A204.1 (cell line): Measurements from ENCODE around the gene TCIRG1.
"Not testable (repeated sequence)": the region's sequence is repeated elsewhere in the genome, so short reads cannot be mapped to it uniquely, and the experiment has no call there.

Experiments
- FAIRE-seq: peaks from 2 replicates; lab custom pipeline; 2012; peaks lifted over from hg19 to GRCh38; lab: Jason Lieb, UNC

TCIRG1 gene

DNA sequence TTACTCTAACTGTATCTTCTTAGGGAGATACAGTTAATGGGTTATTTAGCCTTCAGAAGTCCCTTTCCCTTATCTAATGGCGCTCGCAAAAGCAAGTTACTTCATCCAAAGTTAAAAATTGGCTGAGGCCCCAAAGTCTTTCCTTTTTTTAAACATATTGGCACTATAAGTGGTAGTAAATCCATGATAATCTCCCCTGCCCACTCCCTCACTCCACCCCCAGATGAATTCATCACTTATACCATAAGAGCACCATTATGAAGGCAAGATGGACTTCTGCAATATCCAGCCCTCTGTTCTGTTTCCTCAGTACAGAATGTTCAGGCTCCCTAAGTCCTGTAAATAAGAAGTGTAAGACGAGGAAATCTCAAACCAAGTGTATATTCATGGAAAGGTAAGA lies 44.7 kb downstream of the TCIRG1 start:
- FAIRE-seq: no peak

DNA sequence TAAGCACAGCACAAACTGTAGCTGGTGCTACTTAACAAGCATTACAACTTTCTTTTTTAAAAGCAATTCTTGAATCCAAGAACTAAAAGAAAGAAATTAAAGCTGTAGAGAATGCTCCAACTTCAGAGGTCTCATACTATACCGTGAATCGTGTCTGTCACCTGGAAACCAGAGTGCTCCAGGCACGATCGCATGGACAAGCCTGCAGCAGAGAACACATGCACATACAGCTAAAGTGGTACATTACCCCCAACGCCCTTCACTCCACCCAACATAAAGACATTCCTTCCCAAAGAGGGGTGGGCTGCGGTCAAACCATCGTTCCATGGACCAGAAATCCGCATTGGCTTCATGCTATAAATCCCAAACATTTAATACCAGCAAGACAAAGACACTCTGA lies 50.9 kb downstream of the TCIRG1 start:
- no peak for FAIRE-seq

DNA sequence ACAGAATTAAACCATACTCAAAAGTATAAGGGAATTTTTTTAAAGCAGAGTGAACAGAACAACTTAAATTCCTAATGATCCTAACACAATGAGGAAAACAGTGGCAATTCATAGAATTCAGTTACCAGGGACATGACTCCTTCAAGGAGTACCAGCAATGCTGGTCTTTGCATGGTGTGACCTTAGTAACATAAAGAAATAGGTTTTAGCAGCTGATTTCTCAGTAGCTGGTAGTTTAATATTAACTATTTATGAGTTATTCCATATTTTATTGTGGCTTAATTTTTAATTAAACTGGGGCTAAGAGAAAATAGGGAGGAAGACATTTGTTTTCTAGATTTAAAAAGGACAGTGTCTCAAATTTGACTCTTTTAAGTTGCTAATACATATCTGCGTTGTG lies 51.5 kb downstream of the TCIRG1 start:
- FAIRE-seq: no peak

DNA sequence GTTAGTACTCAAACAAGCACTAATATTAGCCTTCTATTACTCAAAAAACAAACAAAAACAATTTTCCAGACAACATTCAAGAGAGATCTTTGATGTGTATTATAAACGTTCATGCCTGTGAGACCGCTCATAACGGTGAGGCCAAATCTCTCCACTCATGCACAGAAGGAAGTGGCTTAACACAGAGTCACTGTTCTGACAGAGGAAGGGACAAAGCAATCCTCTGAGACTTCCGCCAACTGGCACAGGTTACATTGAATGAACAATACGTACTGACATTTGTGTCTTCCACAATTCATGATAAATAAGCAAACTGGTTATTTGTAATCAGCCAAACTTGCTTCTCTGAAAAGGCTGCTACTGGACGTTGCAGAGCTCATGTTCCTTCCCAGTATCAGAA lies 51.9 kb downstream of the TCIRG1 start:
- no peak for FAIRE-seq

DNA sequence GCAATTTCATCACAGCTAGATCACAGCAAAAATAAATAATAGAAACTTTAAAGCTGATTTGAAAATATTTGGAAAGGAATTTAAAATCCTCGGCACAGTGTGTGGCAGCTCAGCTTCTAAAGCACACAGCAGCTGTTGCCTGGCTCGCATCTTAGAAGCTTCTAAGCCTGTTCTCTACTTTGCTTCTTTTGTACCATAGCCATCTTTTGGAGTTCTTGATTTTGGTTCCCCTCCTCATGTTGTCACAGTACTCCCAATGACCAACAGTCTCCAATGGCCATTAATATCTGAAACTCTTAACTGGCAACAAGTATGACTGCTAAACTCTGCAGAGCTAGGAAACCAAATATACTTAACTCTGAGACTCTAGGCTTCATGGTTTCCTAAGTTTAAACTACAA lies 53.6 kb downstream of the TCIRG1 start:
- FAIRE-seq: no peak

DNA sequence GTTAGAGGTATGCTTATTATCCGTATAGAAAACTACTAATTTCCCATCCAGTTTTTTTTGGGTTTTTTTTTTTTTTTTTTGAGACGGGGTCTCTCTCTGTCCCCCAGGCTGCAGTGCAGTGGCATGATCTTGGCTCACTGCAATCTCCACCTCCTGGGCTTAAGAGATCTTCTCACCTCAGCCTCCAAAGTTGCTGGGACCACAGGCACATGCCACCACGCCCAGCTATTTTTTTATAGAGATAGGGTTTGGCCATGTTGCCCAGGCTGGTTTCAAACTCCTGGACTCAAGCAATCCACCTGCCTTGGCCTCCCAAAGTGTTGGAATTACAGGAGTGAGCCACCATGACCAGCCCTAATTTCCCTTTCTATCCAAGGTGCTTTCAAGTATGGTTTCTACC lies 54.1 kb downstream of the TCIRG1 start:
- not testable (repeated sequence) for FAIRE-seq

DNA sequence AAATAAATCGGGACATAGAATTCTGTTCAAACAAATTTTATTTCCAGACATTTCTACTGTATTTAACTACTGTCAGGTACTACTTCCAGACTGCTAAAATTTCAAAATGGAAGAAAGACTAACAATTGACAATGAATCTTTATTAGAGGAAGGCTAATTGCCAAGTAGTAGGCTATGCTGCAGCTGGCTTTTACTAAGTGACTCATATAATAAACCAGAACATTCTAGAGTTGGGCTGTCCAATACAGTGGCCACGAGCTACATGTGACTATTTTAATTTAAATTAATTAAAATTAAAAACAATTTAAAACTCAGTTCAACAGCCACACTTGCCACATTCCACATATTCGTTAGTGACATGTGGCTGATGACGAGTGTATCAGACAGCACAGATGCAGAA lies 54.7 kb downstream of the TCIRG1 start:
- no peak for FAIRE-seq

DNA sequence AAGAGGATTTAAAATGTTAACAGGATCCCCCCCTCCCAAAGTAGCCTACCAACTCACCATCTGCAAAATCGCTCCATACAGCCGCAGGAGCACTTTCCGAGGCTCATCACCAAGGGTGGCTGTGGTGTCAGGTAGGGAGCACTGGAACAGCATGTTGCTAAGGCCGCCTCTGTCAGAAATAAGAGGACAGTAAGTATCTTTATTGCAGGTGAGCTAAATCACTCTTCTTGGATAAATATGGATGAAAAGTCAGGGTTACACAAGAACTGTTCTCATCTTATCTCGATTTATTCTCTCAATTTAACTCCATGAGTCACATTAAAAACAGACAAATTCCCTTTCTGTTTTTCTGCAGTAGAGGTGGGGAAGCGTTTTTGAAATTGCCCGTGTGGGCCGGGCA lies 58.1 kb downstream of the TCIRG1 start:
- no peak for FAIRE-seq

DNA sequence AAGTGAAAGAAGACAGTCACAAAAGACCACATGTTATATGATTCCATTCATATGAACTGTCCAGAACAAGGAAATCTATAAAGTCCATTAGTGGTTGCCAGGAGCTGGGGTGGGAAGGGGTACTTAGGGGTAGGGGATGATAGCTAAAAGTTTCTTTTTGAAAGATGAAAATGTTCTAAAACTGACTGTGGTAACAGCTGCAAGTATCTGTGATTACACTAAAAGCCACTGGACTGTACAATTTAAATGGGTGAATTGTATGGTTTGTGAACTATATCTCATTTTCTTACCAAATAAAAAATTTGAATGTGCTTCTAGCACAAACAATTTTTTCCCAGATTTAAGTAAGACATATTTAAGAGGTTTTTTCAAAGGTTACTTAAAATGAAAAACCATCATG lies 60.2 kb downstream of the TCIRG1 start:
- no peak for FAIRE-seq

DNA sequence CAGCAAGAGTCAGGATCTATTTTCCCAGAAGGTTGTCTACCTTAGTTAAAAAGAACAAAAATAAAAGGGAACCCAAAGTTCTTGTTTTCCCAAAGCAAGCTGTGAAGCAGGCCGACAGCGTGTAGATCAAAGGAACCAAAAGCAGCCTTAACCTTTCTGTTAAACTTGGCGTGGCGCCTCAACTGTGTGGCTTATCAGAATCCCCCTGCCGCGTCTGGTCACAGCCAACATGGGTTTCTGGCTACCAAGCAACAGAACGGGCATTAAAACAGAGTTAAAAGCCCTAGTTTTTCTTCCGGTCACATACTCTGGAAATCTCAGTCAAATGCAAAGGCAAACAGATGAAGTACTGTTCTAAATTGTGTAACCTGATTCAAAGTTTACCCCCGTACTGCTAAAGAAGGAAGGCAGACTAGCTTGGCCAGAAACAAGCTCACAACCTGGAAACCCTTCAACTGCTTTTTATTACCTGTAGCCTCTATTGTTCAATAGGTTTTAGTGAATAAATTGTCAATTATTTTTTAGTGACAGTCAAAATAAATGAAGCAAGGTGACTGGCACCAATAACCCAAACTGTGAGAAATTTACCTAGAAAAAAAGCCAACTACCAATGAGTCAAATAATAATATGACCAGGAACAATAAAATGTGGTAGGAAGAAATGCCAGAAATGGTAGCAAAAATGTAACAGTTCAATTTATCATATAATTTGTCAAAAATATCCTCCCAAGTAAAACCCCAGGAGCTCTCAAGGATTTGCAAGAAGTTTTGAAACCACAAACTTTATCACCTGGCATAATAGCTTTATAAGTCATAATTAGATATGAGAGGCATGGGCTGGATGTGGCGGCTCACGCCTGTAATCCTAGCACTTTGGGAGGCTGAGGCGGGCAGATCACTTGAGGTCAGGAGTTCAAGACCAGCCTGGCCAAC lies 60.9 kb downstream of the TCIRG1 start:
- FAIRE-seq: no peak
